Measurements from ENCODE around the gene ATRIP.
"Not testable (repeated sequence)": the region's sequence is repeated elsewhere in the genome, so short reads cannot be mapped to it uniquely, and the experiment has no call there.

The ATRIP gene

DNA sequence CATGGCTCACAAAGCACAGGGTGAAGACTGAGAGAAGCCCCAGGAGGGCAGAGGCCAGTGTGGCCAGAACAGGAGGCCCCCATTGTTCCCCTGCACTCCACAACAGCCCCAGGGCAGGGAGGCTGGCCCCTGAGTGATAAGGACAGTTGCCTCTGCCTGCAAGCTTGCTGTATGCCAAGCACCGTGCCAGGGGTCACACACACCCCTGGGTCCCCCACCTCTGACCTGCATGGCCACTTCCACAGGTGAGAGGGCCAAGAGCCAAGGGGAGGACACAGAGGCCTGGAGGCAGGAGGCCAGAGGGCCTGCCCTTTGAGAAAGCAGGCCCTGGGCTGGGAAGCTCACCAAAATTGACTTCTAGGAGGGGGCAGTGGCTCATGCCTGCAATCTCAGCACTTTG is 23.7 kb downstream of the ATRIP start:
- DNase-seq, result no peak

DNA sequence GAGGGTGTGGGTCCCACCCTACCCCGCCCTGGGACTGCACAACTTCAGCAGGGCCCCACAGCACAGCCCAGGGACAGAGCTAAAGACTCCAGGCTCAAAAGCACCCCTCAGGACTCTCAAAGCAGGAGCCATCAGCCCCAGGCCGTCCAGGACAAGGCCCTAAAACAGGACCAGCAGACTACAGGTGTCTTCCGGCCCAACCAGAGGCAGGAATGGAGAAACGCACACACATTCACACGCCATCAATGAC is 26.1 kb downstream of the ATRIP start:
- no peak for DNase-seq

DNA sequence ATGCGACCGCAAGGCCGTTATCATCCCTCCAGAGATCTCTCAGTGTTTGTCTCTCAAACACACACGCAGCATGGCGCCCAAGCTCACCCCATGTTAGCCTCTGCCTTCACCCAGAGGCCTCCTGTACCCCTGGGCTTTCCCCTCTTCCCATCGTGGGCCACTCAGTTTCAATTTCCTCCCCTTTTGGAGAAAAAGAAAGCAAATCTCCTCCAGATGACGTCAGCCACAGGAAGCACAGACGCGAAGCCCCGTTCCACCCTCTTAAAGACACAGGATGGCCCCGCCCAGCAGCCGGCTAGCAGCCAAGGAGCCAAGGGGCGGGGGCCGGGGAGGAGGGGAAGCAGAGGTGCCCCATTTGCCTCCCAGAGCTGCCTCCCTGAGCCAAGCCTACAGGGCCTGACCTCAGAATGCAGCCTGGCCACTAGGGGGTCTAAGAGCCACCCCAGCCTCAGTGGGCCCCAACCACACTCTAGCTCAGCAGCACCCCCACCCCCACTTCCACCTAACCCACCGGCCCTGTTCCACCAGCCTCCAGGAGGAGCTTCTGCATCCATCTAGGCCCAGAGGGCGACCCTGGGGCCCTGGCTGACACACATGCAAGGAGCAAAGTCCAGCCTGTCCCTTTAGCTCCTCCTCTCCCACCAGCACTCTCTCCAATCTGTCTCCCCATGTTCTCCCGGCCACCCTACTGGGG is 26.5 kb downstream of the ATRIP start:
- peak; percentile 94 for DNase-seq

DNA sequence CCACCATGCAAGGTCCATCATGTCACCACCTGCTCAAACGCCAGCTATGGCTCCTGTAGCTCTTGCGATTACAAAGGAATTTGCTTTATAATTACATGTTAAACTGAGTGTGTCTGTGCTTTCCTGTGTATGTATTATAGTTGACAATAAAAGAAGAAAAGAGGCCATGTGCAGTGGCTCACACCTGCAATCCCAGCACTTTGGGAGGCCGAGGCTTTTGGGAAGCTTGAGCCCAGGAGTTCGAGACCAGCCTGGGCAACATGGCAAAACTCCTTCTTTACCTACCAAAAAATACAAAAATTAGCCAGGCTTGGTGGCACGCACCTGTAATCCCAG is 27.0 kb downstream of the ATRIP start:
- no peak for DNase-seq

DNA sequence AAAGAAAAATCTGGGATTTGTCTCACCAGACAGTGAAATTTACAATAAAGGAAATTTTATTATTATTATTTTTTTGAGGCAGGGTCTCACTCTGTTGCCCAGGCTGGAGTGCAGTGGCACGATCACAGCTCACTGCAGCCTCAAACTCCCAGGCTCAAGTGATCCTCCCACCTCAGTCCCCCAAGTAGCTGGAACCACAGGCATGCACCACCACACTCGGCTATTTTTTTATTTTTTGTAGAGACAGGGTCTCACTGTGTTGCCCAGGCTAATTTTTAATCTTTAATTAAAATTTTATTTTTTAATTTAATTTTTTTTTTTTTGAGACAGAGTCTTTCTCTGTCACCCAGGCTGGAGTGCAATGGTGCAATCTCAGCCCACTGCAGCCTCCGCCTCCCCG is 27.5 kb downstream of the ATRIP start:
- DNase-seq, result not testable (repeated sequence)

DNA sequence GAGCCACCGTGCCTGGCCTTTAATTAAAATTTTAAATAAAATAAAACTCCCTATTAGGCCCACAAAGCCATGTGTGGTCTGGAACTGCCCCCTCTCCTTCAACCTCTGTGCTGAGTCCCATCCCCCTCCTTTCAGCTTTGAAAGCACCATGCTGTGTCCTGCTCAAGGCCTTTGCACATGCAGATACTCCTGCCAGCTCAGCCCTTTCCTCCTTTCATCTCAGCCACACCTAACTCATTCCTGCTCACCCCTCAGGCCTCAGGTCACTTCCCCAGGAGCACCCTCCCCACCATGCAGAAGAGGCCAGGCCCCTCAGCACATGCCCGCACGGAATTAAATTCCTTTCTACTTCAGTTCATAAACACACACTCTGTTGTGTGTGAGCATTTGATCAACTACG is 28.1 kb downstream of the ATRIP start:
- DNase-seq, result no peak

DNA sequence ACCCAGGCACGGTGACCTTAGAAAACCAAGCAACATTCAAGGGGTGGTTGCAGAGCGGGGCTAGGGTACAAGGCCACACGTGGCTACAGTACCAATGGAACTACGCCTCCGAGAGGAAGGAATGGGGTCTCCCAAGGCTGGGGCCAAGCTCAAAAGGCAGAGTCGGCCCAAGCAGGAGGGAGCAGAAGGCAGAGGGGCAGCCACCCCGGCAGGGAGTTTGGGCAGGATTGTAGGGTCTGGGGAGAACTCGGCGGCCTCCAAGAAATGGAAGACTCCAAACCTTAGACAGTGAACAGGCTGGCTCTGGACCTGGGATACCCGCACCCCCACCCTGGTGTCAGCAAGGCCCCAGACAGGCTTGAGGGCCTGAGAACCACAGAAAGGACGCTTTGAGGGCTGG is 28.7 kb downstream of the ATRIP start:
- DNase-seq, result no peak

DNA sequence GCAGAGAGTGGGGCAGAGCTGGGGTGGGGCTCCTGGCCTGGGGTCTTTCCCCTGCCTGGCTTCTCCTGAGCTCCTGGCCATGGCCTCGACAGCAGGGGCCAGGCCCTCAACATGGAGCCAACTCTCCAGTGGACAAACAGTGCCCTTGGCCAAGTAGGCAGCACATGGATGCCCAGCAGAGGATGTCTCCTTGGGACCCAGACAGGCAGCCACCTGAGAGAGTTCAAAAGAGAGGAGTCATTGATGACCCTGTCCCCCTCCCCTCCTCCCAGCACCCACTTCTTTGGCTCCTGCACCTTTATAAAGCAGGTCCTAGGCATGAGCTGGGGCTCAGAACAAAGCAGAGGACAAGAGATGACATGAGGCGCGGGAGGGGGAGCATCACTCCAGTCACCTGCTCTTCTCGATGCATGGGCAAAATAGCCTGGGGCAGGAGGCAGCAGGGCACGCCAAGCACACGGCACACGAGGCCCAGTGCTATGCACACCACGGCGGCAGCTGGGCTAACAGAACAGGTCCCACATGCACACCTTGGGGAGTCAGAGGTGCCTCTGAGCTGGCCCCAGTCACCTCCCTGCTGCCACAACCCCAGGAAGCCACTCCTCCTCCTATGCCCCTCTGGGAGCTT is 30.0 kb downstream of the ATRIP start:
- no peak for DNase-seq

DNA sequence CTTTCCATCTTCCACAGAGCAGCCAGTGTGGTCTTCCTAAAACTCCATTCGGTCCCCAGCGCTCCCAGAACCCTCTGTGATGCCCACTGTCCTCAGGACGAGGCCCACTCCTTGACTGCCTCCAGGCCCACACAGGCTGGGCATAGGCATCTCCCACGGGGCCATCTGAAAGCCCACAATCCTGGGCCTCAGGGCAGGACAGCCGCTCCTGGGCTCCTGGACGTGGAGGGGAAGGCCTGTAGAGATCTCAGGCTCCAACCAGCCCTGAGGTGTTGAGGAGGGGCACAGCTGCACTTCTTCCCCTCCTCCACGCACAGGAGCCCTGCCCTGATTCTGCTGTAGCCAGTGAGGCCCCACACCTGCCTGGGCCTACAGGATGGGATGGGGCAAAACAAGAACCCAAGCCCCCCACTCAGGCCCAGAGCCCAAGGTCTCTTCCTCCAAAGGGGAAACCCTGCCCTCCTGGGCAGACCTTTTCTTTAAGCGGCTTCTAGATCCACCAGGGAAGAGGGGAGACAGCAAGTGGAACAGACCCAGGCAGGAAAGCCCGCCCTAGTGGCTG is 31.5 kb downstream of the ATRIP start:
- DNase-seq, result no peak

DNA sequence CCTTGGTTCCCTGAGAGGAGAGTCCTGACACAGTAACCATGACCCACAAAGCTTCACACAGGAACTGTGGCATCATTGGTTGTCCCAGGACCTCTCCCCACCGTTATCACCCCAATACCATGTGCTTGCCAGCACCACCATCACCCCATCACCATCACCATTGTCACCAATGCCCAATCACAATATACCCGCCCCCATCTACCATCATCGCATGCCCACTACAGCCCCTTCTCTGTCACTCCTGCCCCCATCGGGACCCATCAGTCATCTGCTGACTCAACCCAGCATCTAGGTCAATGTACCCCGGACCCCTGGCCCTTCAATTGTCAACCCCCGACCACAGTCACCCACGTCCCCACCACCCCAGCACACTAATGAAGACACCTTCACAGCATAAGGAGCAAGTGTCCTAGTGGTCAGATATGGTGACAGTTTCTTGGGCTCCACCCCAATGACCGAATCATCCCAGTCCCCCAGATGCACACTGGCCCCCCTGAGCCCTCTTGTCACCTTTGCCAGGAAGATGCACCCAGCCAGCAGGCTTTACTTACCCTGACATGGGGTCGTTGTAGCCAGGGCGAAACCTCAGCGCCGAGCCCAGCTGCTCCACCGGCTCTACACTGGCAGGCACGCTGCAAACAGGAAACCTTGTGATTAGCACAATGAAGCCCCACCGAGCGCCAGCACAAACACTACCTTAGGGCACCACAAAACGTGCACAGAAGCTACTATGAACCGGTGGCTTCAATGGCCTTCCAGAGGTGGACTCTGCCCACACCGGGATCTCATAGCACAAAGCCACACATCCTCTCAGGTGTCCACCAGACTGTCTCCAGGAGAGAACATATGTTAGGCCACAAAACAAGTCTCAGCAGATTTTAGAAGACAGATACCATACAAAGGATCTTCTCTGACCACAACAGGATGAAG is 32.4 kb downstream of the ATRIP start:
- no peak for DNase-seq

DNA sequence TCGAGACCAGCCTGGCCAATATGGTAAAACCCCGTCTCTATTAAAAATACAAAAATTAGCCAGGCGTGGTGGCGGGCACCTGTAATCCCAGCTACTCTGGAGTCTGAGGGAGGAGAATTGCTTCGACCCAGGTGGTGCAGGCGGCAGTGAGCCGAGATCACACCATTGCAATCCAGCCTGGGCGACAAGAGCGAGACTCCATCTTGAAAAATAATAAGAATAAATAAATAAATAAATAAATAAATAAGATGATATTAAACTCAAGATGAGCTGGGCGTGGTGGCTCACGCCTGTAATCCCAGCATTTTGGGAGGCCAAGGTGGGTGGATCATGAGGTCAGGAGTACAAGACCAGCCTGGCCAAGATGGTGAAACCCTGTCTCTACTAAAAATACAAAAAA is 34.4 kb downstream of the ATRIP start:
- DNase-seq, result not testable (repeated sequence)

DNA sequence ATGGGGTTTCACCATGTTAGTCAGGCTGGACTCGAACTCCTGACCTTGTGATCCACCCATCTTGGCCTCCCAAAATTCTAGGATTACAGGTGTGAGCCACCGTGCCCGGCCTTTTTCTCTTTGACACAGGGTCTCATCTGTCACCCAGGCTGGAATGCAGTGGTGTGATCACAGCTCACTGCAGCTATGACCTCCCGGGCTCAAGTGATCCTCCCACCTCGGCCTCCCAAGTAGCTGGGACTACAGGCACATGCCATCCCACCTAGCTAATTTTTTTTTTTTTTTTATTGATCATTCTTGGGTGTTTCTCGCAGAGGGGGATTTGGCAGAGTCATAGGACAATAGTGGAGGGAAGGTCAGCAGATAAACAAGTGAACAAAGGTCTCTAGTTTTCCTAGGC is 36.3 kb downstream of the ATRIP start:
- DNase-seq, result not testable (repeated sequence)

DNA sequence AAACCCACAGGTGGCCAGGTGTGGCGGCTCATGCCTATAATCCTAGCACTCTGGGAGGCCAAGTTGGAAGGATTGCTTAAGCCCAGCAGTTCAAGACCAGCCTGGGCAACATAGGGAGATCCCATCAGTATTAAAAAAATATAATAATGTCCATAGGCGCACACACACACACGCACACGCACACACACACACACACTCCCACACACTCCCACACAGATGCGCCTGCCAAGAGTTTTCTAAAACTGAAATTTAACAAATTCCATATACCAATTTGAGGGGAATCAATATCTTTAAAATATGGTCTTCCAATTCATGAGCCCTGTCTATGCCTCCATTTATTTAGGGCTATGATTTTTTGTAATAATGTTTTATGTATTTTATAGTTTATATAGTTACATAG is 40.4 kb downstream of the ATRIP start:
- no peak for DNase-seq

DNA sequence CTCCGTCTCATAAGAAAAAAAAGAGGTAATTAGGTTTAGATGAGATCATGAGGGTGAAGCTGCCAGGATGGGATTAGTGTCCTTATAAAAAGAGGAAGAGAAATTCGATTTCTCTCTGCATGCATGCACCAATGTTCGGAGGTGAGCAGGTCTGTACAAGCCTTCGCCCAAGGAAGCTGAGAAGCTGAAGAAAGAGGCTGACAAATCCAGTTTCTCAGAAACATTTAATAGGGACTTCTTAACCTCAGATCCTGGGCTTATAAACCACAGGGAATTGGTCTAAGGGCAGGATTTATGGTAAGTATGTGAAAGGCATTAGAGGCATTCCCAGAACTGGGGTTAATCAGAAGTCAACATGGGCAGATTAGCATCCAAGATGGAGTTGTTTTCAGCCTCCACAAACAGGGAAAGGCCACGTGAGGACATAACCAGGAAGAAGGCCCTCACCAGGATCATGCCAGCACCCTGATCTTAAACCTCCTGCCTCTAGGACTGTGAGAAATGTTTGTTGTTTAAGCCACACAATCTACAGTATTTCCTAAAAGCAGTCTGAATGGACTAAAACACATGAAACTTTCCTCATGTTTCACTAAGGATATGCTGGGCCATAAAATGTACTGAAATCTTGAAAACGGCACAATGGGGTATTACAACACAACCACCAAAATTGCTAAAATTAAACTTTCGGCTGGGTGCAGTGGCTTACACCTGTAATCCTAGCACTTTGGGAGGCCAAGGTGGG is 46.1 kb downstream of the ATRIP start:
- DNase-seq, result peak; percentile 15

DNA sequence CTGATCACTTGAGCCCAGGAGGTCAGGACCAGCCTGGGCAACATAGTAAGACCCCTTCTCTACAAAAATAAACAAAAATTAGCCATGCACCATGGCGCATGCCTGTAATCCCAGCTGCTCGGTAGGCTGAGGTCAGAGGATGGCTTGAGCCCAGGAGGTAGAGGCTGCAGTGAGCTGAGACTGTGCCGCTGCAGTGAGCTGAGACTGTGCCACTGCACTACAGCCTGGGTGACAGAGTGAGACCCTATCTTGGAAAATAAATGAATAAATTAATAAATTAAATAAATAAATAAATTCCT is 46.6 kb downstream of the ATRIP start:
- no peak for DNase-seq

DNA sequence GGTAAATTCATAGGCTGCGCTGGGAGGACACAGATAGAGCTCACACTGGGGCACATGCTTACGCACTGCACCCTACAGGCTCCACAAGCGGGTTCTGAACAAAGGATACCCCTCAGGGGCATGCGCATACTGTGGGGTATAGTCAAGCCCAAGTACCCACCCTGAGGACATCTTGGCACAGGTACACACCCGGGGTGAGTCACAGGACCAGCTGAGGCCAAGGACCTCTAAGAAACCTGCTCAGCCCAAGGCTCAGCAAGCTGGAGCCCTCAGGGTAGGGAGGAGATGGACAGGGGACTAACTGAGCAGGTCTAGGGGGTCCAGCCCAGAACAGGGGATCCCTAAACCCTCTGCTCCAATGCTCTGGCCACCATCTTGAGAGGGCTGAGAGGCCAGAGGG is 54.1 kb downstream of the ATRIP start:
- no peak for DNase-seq

DNA sequence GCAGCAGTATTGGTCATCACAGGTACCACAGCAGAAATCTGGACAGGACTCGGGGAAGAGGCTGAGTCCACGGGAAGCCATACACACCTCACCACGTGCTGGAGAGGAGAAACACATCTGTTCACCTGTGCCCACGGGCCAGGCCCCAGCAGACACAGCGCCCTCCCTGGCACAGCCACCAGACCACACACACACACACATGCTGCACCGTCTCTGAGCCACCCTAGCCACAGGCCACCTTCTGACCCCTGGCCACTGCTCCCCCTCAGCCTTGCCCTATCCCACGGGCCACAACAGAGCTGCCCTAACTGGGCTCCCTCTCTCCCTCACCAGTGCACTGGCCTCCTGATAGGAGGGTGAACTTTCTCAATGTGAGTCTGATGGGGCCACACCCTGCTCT is 54.7 kb downstream of the ATRIP start:
- no peak for DNase-seq

DNA sequence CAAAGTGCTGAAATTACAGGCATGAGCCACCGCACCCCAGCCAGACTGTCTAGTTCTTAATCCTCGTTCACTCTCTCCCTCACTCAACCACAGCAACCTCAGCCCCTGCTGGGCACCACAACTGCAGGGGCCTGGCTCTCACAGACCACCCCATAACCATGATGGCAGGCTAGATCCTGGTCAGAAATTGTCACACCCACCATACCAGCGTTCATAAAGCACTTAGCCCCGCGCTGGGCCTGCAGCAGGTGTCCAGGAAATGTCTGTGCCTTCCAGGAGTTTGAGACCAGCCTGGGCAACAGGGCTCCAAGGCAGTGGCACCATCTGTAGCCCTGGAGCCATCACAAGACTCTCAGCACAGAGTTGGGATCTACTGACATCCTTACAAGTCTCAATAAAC is 55.6 kb downstream of the ATRIP start:
- no peak for DNase-seq

DNA sequence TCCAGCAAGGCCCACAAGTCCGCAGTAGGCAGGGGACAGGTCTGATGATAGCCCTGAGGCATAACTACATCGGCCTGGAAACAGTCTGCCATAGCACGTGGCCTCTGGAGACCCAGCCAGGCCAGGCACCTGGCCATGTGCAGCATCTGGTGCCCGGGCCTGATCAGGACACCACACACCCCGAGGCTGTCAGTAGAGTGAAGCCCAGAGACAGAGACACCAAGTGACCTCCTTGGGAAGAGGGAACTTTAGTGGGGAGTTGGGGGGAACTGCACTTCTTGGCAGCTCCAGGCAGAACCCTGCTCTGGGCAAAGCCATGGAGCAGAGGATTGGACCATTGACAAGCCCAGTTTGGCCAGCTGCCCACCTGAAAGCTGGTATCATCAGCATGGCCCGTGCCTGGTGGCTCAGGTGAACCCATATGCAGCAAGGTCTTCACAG is 56.2 kb downstream of the ATRIP start:
- no peak for DNase-seq

DNA sequence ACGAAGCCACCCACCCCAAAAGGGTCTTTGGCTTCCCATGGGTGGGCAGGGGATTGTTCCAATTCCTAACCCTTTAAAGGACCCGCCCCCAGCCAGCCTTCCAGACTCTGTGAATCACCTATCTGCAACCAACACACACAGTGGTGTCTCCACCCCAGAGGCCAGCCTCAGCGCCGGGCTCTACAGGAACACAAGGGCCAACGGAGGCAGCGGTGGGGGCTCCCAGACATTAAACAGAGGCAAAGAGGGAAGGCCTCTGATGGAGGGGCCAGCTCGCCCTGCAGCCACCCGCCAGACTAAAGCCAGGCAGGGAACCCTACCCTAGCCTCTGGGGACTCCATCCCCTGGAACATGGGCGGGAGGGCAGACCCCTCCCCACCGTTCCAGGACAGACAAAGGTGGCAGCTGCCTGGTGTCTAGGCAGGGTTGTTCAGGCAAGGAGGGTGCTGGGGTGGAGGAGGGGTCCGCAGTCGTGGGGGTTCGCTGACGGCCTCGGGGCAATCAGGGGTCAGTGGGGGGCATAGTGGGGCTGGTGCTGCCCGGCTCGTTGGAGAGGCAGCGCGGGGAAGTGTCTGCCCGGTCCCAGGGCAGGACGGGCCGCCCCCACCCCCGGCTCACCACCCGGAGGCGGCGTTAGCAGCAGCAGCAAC is 57.0 kb downstream of the ATRIP start:
- peak; percentile 44 for DNase-seq

DNA sequence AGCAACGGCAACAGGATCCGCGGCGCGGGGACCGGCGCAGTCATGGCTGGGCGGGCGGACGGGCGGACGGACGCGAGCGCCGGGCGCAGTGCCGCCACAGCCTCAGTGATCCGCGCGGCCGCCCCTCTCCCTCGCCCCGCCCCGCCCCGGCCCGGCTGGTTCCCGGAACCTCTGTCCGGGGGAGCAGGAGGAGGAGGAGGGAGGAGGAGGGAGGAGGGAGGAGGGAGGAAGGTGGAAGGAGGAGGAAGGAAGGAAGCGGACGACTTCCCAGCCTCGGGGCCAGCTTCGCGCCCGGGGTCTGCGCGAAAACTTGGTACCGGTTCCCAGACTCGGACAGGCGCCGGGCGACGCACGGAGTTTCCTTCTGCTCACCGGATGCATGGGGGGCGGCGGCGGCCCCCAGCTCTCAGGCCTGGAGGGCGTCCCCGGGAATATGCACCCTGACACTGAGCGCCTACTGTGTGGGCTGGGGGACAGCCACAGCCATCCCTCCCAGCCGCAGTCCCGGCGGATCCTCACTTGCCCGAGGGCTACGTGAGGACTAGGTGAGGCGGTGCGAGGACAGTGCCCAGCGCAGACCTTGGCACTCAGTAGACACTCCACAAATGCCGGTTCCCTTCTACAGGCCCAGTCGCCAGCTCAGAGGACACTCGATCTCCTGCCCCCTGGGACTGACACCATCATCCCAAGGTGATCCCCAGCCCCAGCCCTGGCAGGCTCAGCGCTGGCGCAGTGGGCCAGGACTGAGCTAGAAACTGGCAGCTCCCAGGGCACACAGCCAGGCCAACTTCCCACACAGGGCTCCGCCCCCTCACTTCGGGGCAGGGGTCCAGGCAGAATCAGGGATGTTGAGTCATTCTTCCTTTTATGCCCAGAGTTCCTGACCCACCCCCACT is 57.8 kb downstream of the ATRIP start, which contains the start of gene SHISA5:
Gene SHISA5, minus strand, starts transcription at position 124 of the 896 bp plus-strand sequence. Its CDS starts 80 bp downstream, at position 44.
- DNase-seq, result peak; percentile 77

Measured in fibroblast of skin of scalp (primary cell).